ENCODE results near the gene SMIM32. TPM values are rescaled to one million over a fixed set of nuclear protein-coding genes. Genes with fewer than 3 reads are reported as not detected.
A peak's percentile ranks its signal among the peaks of the same experiment; 100 is the strongest.

Gene SMIM32
- total and polyA plus RNA-seq, 2 of the 13 experiments (the other 11 are each of a cell fraction or from before 2014, with no cell fraction given), result 0.15 to 0.20 TPM

DNA sequence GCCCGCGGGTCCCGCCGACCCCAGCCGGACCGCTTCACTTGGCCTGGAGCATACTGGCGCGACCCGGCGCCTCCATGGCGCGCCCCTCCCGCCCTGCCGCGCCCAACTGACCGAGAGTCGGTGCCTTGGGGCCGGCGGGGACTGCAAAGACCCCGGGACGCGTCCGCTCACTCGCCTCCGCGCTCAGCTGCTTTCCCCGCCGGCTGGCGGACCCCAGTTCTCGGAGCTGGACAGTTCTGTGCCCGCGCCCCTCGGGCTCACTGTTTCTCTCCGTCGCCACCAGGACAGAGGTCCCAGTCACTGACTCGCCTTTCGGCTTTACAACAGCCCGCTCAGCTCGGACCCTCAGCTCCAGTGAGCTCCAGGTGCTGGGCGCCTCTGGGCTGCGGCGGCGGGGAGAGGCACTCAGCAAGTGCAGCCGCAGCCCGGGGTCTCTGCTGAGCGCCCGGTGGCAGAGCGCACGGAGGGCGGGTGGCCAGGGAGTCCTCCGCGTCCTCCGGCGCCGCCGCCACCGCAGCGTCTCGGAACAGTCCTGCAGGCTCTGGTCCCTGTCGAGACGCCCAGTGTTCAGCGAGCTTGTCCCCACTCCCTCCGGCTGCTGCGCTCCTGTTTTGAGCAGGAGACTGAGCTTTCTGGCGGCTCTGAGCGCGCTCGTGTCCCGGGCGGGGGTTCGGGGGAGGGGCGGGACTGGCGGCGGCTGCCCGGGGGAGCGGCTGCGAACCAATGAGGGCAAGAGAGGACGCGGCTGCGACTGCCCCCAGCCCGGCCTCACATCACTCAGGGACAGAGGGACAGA is at the start of gene SMIM32 (continued):
- peak; percentile 72 for TF ChIP-seq RBM39 (IDR thresholded peaks at IDR 0.05; ENCODE audit: low read depth, low read length, poor library complexity, severe bottlenecking)
- TF ChIP-seq, protein P1, sequence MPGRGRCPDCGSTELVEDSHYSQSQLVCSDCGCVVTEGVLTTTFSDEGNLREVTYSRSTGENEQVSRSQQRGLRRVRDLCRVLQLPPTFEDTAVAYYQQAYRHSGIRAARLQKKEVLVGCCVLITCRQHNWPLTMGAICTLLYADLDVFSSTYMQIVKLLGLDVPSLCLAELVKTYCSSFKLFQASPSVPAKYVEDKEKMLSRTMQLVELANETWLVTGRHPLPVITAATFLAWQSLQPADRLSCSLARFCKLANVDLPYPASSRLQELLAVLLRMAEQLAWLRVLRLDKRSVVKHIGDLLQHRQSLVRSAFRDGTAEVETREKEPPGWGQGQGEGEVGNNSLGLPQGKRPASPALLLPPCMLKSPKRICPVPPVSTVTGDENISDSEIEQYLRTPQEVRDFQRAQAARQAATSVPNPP (CRISPR knock-in tag; IDR thresholded peaks at IDR 0.05), result peak; percentile 74; the same call in 1 of the 2 replicates
- TF ChIP-seq SAP130 (CRISPR knock-in tag; IDR thresholded peaks at IDR 0.05; ENCODE audit: low read depth), result peak; percentile 36; the same call in 1 of the 2 replicates
- 0 out of 2 replicates have a peak, but pooled peaks have one; percentile 61 for TF ChIP-seq REPIN1 (CRISPR knock-in tag; IDR thresholded peaks at IDR 0.05; ENCODE audit: borderline replicate concordance, low read depth)
- no peak for TF ChIP-seq ZNF839 (CRISPR knock-in tag; IDR thresholded peaks at IDR 0.05; ENCODE audit: borderline replicate concordance)
- TF ChIP-seq, protein P2, sequence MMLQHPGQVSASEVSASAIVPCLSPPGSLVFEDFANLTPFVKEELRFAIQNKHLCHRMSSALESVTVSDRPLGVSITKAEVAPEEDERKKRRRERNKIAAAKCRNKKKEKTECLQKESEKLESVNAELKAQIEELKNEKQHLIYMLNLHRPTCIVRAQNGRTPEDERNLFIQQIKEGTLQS (CRISPR knock-in tag; IDR thresholded peaks at IDR 0.05), result no peak
- TF ChIP-seq, protein P3, sequence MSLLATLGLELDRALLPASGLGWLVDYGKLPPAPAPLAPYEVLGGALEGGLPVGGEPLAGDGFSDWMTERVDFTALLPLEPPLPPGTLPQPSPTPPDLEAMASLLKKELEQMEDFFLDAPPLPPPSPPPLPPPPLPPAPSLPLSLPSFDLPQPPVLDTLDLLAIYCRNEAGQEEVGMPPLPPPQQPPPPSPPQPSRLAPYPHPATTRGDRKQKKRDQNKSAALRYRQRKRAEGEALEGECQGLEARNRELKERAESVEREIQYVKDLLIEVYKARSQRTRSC (CRISPR knock-in tag; IDR thresholded peaks at IDR 0.05; ENCODE audit: low read depth), result no peak
- no peak for TF ChIP-seq NR3C1 (CRISPR knock-in tag; IDR thresholded peaks at IDR 0.05)
- TF ChIP-seq, protein P4, sequence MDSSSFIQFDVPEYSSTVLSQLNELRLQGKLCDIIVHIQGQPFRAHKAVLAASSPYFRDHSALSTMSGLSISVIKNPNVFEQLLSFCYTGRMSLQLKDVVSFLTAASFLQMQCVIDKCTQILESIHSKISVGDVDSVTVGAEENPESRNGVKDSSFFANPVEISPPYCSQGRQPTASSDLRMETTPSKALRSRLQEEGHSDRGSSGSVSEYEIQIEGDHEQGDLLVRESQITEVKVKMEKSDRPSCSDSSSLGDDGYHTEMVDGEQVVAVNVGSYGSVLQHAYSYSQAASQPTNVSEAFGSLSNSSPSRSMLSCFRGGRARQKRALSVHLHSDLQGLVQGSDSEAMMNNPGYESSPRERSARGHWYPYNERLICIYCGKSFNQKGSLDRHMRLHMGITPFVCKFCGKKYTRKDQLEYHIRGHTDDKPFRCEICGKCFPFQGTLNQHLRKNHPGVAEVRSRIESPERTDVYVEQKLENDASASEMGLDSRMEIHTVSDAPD (CRISPR knock-in tag; IDR thresholded peaks at IDR 0.05), result 0 out of 2 replicates have a peak, but pooled peaks have one; percentile 44
- peak; percentile 55 for TF ChIP-seq AGO1 (IDR thresholded peaks at IDR 0.05; ENCODE audit: low read depth, low read length, poor library complexity, severe bottlenecking)
- TF ChIP-seq SMAD9 (CRISPR knock-in tag; IDR thresholded peaks at IDR 0.05), result no peak
- 0 out of 2 replicates have a peak, but pooled peaks have one; percentile 39 for TF ChIP-seq ZNF468 (CRISPR knock-in tag; IDR thresholded peaks at IDR 0.05)
- TF ChIP-seq TBX3 (IDR thresholded peaks at IDR 0.05; ENCODE audit: borderline replicate concordance), result no peak
- TF ChIP-seq, protein P5, sequence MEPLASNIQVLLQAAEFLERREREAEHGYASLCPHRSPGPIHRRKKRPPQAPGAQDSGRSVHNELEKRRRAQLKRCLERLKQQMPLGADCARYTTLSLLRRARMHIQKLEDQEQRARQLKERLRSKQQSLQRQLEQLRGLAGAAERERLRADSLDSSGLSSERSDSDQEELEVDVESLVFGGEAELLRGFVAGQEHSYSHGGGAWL (CRISPR knock-in tag; IDR thresholded peaks at IDR 0.05), result peak; percentile 61; the same call in 1 of the 2 replicates
- TF ChIP-seq MEIS2 (CRISPR knock-in tag; IDR thresholded peaks at IDR 0.05), result 0 out of 2 replicates have a peak, but pooled peaks have one; percentile 7
- TF ChIP-seq, protein P6, sequence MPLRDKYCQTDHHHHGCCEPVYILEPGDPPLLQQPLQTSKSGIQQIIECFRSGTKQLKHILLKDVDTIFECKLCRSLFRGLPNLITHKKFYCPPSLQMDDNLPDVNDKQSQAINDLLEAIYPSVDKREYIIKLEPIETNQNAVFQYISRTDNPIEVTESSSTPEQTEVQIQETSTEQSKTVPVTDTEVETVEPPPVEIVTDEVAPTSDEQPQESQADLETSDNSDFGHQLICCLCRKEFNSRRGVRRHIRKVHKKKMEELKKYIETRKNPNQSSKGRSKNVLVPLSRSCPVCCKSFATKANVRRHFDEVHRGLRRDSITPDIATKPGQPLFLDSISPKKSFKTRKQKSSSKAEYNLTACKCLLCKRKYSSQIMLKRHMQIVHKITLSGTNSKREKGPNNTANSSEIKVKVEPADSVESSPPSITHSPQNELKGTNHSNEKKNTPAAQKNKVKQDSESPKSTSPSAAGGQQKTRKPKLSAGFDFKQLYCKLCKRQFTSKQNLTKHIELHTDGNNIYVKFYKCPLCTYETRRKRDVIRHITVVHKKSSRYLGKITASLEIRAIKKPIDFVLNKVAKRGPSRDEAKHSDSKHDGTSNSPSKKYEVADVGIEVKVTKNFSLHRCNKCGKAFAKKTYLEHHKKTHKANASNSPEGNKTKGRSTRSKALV (CRISPR knock-in tag; IDR thresholded peaks at IDR 0.05), result peak; percentile 98
- TF ChIP-seq RXRA (CRISPR knock-in tag; IDR thresholded peaks at IDR 0.05), result no peak
- no peak for TF ChIP-seq ZNF235 (CRISPR knock-in tag; IDR thresholded peaks at IDR 0.05; ENCODE audit: borderline replicate concordance)
- peak; percentile 41 for TF ChIP-seq ZNF883 (CRISPR knock-in tag; IDR thresholded peaks at IDR 0.05; ENCODE audit: not compliant biosample characterization)
- no peak for TF ChIP-seq IRF2 (CRISPR knock-in tag; IDR thresholded peaks at IDR 0.05)
- peak; percentile 93 for TF ChIP-seq AGO2 (optimal IDR thresholded peaks at IDR 0.05; ENCODE audit: low read depth, low read length)
- peak; percentile 77 for TF ChIP-seq KDM2A (CRISPR knock-in tag; IDR thresholded peaks at IDR 0.05; ENCODE audit: borderline replicate concordance, low read depth)
- TF ChIP-seq TARDBP (CRISPR knock-in tag; IDR thresholded peaks at IDR 0.05), result peak; percentile 45; the same call in 1 of the 2 replicates
